Psoas muscle (tissue), 8 donors: ENCODE data around the gene ALK. TPM values are rescaled to one million over a fixed set of nuclear protein-coding genes. Genes with fewer than 3 reads are reported as not detected.

Experiments used
- ATAC-seq, 4 donors: fragments of 200-7000 bp; cut with Tn5 transposase; one replicate each; pipeline ENCODE4 v1.9.1; 2020; ENCODE audit warnings: moderate library complexity in 3 of 4, mild to moderate bottlenecking in 2 of 4
- DNase-seq, 2 donors: peaks; one replicate each; pipeline ENCODE4 v3.0.0-alpha.2; 2020
- H3K27ac ChIP-seq: fragments of 200-600 bp; one replicate; pipeline ENCODE4 v1.8.0; 2022
- H3K27me3 ChIP-seq, 3 donors: fragments of 200-600 bp in 1 of 3; one replicate each; pipeline versions ENCODE4 v1.6.1 to v1.8.0; 2013 to 2022; ENCODE audit warnings: low read length in 2 of 3, mild to moderate bottlenecking in 2 of 3, moderate library complexity in 1 of 3; ENCODE audit not compliant: insufficient read depth in 3 of 3
- H3K36me3 ChIP-seq, 2 donors: fragments of 200-600 bp in 1 of 2; one replicate each; pipeline versions ENCODE4 v1.6.1 to v1.8.0; 2013 to 2022; ENCODE audit warnings: low read depth in 1 of 2, mild to moderate bottlenecking in 1 of 2, moderate library complexity in 1 of 2; ENCODE audit not compliant: insufficient read depth in 1 of 2
- H3K4me1 ChIP-seq: fragments of 200-600 bp; one replicate; pipeline ENCODE4 v1.8.0; 2022
- H3K4me3 ChIP-seq: fragments of 200-600 bp; one replicate; pipeline ENCODE4 v1.8.0; 2022; ENCODE audit warnings: mild to moderate bottlenecking
- H3K9me3 ChIP-seq: fragments of 200-600 bp; one replicate; pipeline ENCODE4 v1.8.0; 2022
- CTCF ChIP-seq: fragments of 200-600 bp; IDR thresholded peaks from one replicate; pipeline ENCODE4 v1.8.0; 2022; ENCODE audit warnings: antibody characterized with exemption
- WGBS, 3 donors: extraction: QIAGEN DNeasy Blood & Tissue Kit; methylation state at CpG; one replicate each; pipeline versions ENCODE4 v1.1.6 to v1.1.7; 2013; 5-methylcytosine and 5-hydroxymethylcytosine counted together
- intact Hi-C, 2 donors: fragments of 100-400 bp; cut with DNase I; formaldehyde crosslinking; loops; one replicate each; pipeline versions ENCODE4 v1.11.0 to v1.14.2; 2022
- polyA plus RNA-seq, 3 donors: library from polyadenylated mRNA; stranded (reverse); fragments of 200-250 nt; gene quantifications; one replicate each; pipeline ENCODE4 v1.2.3, GENCODE V29; 2013
- total RNA-seq, 4 donors: library from RNA; stranded (reverse); fragmentation: NEBNext Ultra II Directional in 2 of 4; extraction: Animal tissue kit (Norgen Biotek cat#: 25700) in 2 of 4; gene quantifications; one replicate each; pipeline versions ENCODE4 v1.2.1 to v1.2.4, GENCODE V29; 2021 to 2023
- donor health status: healthy with polysubstance abuse.
- donor health status: DM: no; HTN: no; CAD: no; lungs with moderate emphysema.
- donor health status: Bipolar disorder and iron deficiency.
- donor health status: healthy.
- donor health status: DM: yes; HTN: yes; CAD: no.
- donor health status: DM: no; HTN: no; CAD: no.
- donor health status: DM: no; HTN: no; CAD: no.
- donor health status: DM: yes; HTN: yes; CAD: no.

ALK gene
- total and polyA plus RNA-seq, 7 donors = 0.03 to 0.32 (median 0.08) TPM; not detected in 2

- DNase-seq = no peak
- no peak for TF ChIP-seq CTCF
- Histone ChIP-seq H3K9me3 (no peaks in the 10 kb centered on the region), H3K4me3 (no peak overlapping the region), H3K4me1 (peaks cover 25% of the 10 kb centered on the region), H3K36me3 (no peaks in the 10 kb centered on the region), H3K27ac (no peak overlapping the region), H3K27me3 (no peaks in the 10 kb centered on the region)
- WGBS, 3 donors = 71 to 73% (median 71%) methylated on average over 6 of the region's 6 CpGs
- no peak for ATAC-seq
- intact Hi-C loops = no loop called here
Measured at GRCh38 chr2:29423061-29423666, 498.2 kb downstream of the ALK start.

- H3K27me3 ChIP-seq = no peaks in the 10 kb centered on the region
- H3K4me3 ChIP-seq = peak overlapping the region; percentile 4
- H3K4me1 ChIP-seq = peaks cover 25% of the 10 kb centered on the region
- intact Hi-C loops = no loop called here
- peak overlapping the region; percentile 60 for H3K27ac ChIP-seq
- no peaks in the 10 kb centered on the region for H3K36me3 ChIP-seq
- WGBS, 3 donors = 23 to 39% (median 25%) methylated on average over 12 of the region's 12 CpGs
- TF ChIP-seq CTCF = no peak
- H3K9me3 ChIP-seq = no peaks in the 10 kb centered on the region
- peak; percentile 91 to 98 (median 95) for ATAC-seq
- no peak for DNase-seq
Measured at GRCh38 chr2:29420999-29421782, 500.2 kb downstream of the ALK start.

- H3K27me3 ChIP-seq = no peaks in the 10 kb centered on the region
- peaks cover 25% of the 10 kb centered on the region for H3K4me1 ChIP-seq
- H3K27ac ChIP-seq = no peak overlapping the region
- 70 to 73% (median 71%) methylated on average over 10 of the region's 10 CpGs for WGBS, 3 donors
- ATAC-seq = no peak
- no peak for DNase-seq
- H3K4me3 ChIP-seq = no peak overlapping the region
- TF ChIP-seq CTCF = no peak
- intact Hi-C loops = no loop called here
- H3K9me3 ChIP-seq = no peaks in the 10 kb centered on the region
- no peaks in the 10 kb centered on the region for H3K36me3 ChIP-seq
Measured at GRCh38 chr2:29420464-29420863, 500.9 kb downstream of the ALK start.

GRCh38 chr2:29417630-29418029, 503.8 kb downstream of the ALK start:
- H3K9me3 ChIP-seq = no peaks in the 10 kb centered on the region
- TF ChIP-seq CTCF = no peak
- intact Hi-C loops = no loop called here
- no peak overlapping the region for H3K27ac ChIP-seq
- DNase-seq = no peak
- no peak overlapping the region for H3K4me3 ChIP-seq
- ATAC-seq = no peak
- no peaks in the 10 kb centered on the region for H3K36me3 ChIP-seq
- 75 to 81% (median 75%) methylated on average over 6 of the region's 6 CpGs for WGBS, 3 donors
- peaks cover 21% of the 10 kb centered on the region for H3K4me1 ChIP-seq
- no peaks in the 10 kb centered on the region for H3K27me3 ChIP-seq
